Astrocyte (in vitro differentiated cells and primary cell): ENCODE data around the gene TSPYL1. TPM values are rescaled to one million over a fixed set of nuclear protein-coding genes. Genes with fewer than 3 reads are reported as not detected.

Source experiments
- DNase-seq: peaks from one replicate; pipeline ENCODE4 v3.0.0-alpha.2; 2010; ENCODE audit warnings: low read depth
- FAIRE-seq: peaks from 2 replicates; lab custom pipeline; 2011; peaks lifted over from hg19 to GRCh38; lab: Jason Lieb, UNC
- H2AFZ ChIP-seq: 2 replicates; pipeline ENCODE4 v1.6.0; 2012; ENCODE audit warnings: low read depth, low read length, inconsistent platforms
- H3K27ac ChIP-seq: 2 replicates; pipeline ENCODE4 v1.5.1; 2011; ENCODE audit warnings: low read depth, low read length, inconsistent platforms
- H3K27me3 ChIP-seq: 2 replicates; pipeline ENCODE4 v1.6.0; 2011; ENCODE audit warnings: low read length, inconsistent platforms; ENCODE audit not compliant: insufficient read depth
- H3K36me3 ChIP-seq: 2 replicates; pipeline ENCODE4 v1.5.1; 2011; ENCODE audit warnings: low read length, inconsistent platforms; ENCODE audit not compliant: insufficient read depth
- H3K4me1 ChIP-seq: 2 replicates; pipeline ENCODE4 v1.5.1; 2011; ENCODE audit warnings: low read length, inconsistent platforms; ENCODE audit not compliant: insufficient read depth
- H3K4me2 ChIP-seq: 2 replicates; pipeline ENCODE4 v1.6.0; 2012; ENCODE audit warnings: low read length, inconsistent platforms
- H3K4me3 ChIP-seq: 2 replicates; pipeline ENCODE4 v1.5.1; 2011; ENCODE audit warnings: low read depth, mild to moderate bottlenecking, low read length, inconsistent platforms; ENCODE audit not compliant: insufficient read depth
- H3K79me2 ChIP-seq: 2 replicates; pipeline ENCODE4 v1.6.0; 2012; ENCODE audit warnings: mild to moderate bottlenecking, low read length, inconsistent platforms; ENCODE audit not compliant: insufficient read depth
- H3K9ac ChIP-seq: 2 replicates; pipeline ENCODE4 v1.6.0; 2012; ENCODE audit warnings: mild to moderate bottlenecking, low read length, inconsistent platforms
- H3K9me3 ChIP-seq: 2 replicates; pipeline ENCODE4 v1.5.1; 2012; ENCODE audit warnings: low read depth, mild to moderate bottlenecking, low read length, inconsistent platforms; ENCODE audit not compliant: insufficient read depth
- H4K20me1 ChIP-seq: 2 replicates; pipeline ENCODE4 v1.6.0; 2012; ENCODE audit warnings: low read length, inconsistent platforms; ENCODE audit not compliant: insufficient read depth
- H3K27ac Mint-ChIP-seq: one replicate; pipeline ENCODE4 v1.8.0; 2021; ENCODE audit warnings: mild to moderate bottlenecking, mixed read lengths; ENCODE audit not compliant: unreplicated experiment
- H3K27me3 Mint-ChIP-seq: one replicate; pipeline ENCODE4 v1.8.0; 2021; ENCODE audit warnings: low read depth, mixed read lengths; ENCODE audit not compliant: unreplicated experiment
- H3K36me3 Mint-ChIP-seq: one replicate; pipeline ENCODE4 v1.8.0; 2021; ENCODE audit warnings: low read depth, mixed read lengths; ENCODE audit not compliant: unreplicated experiment
- H3K4me1 Mint-ChIP-seq: one replicate; pipeline ENCODE4 v1.8.0; 2021; ENCODE audit warnings: low read depth, mixed read lengths; ENCODE audit not compliant: unreplicated experiment
- H3K4me3 Mint-ChIP-seq: one replicate; pipeline ENCODE4 v1.8.0; 2021; ENCODE audit warnings: mild to moderate bottlenecking, moderate library complexity, mixed read lengths; ENCODE audit not compliant: unreplicated experiment
- H3K9me3 Mint-ChIP-seq: one replicate; pipeline ENCODE4 v1.8.0; 2021; ENCODE audit warnings: mild to moderate bottlenecking, mixed read lengths; ENCODE audit not compliant: unreplicated experiment
- CTCF ChIP-seq: IDR thresholded peaks from 2 replicates; pipeline ENCODE4 v1.5.1; 2011; ENCODE audit warnings: low read depth, mild to moderate bottlenecking, inconsistent platforms, low read length, moderate library complexity; ENCODE audit not compliant: insufficient read depth
- EZH2 ChIP-seq: IDR thresholded peaks from 2 replicates; pipeline ENCODE4 v1.6.1; 2012; ENCODE audit warnings: mild to moderate bottlenecking, low read length, inconsistent platforms; ENCODE audit not compliant: insufficient read depth
- total RNA-seq: library from RNA; stranded (reverse); gene quantifications from 2 replicates; pipeline ENCODE4 v1.2.1, GENCODE V29; 2021

TSPYL1 gene
- total RNA-seq, 1 donor from 2014 or later, result 91.7 TPM

- no peaks in the 10 kb centered on the region for H3K27me3 Mint-ChIP-seq
- TF ChIP-seq CTCF, result no peak
- no peak for TF ChIP-seq EZH2
- H3K4me1 ChIP-seq, result no peaks in the 10 kb centered on the region
- H3K9me3 Mint-ChIP-seq, result peaks cover 4% of the 10 kb centered on the region
- H3K79me2 ChIP-seq, result no peaks in the 10 kb centered on the region
- H3K27me3 ChIP-seq, result no peaks in the 10 kb centered on the region
- no peak overlapping the region for H3K9ac ChIP-seq
- H3K36me3 ChIP-seq, result no peaks in the 10 kb centered on the region
- no peak overlapping the region for H3K4me3 Mint-ChIP-seq
- H3K4me1 Mint-ChIP-seq, result no peaks in the 10 kb centered on the region
- H3K4me2 ChIP-seq, result no peak overlapping the region
- no peak overlapping the region for H3K27ac ChIP-seq
- no peak overlapping the region for H3K27ac Mint-ChIP-seq
- H4K20me1 ChIP-seq, result no peaks in the 10 kb centered on the region
- no peak overlapping the region for H3K4me3 ChIP-seq
- no peaks in the 10 kb centered on the region for H3K9me3 ChIP-seq
- FAIRE-seq (no peak), DNase-seq (no peak)
- H2AFZ ChIP-seq, result no peak overlapping the region
- peaks cover 2% of the 10 kb centered on the region for H3K36me3 Mint-ChIP-seq
These were observed 21.4 kb upstream of the TSPYL1 start for GRCh38 chr6:116301104-116301503.

GRCh38 chr6:116300566-116300965, 20.8 kb upstream of the TSPYL1 start:
- Histone ChIP-seq H3K9me3 (no peaks in the 10 kb centered on the region), H3K4me1 (no peaks in the 10 kb centered on the region), H3K9ac (no peak overlapping the region), H2AFZ (no peak overlapping the region), H4K20me1 (no peaks in the 10 kb centered on the region), H3K4me3 (no peak overlapping the region), H3K36me3 (no peaks in the 10 kb centered on the region), H3K4me2 (no peak overlapping the region), H3K79me2 (no peaks in the 10 kb centered on the region), H3K27ac (no peak overlapping the region), H3K27me3 (no peaks in the 10 kb centered on the region)
- no peak for FAIRE-seq
- Mint-ChIP-seq H3K4me3 (no peak overlapping the region), H3K36me3 (peaks cover 2% of the 10 kb centered on the region), H3K27ac (no peak overlapping the region), H3K27me3 (no peaks in the 10 kb centered on the region), H3K4me1 (no peaks in the 10 kb centered on the region), H3K9me3 (peaks cover 4% of the 10 kb centered on the region)
- DNase-seq, result no peak
- TF ChIP-seq EZH2 (no peak), CTCF (no peak)

GRCh38 chr6:116298973-116299372, 19.2 kb upstream of the TSPYL1 start:
- peaks cover 2% of the 10 kb centered on the region for H3K36me3 Mint-ChIP-seq
- no peaks in the 10 kb centered on the region for H4K20me1 ChIP-seq
- peaks cover 4% of the 10 kb centered on the region for H3K9me3 Mint-ChIP-seq
- TF ChIP-seq CTCF (no peak), EZH2 (no peak)
- H2AFZ ChIP-seq, result no peak overlapping the region
- no peak overlapping the region for H3K4me3 Mint-ChIP-seq
- H3K9me3 ChIP-seq, result no peaks in the 10 kb centered on the region
- FAIRE-seq (no peak), DNase-seq (no peak)
- no peak overlapping the region for H3K27ac ChIP-seq
- no peaks in the 10 kb centered on the region for H3K79me2 ChIP-seq
- H3K4me1 Mint-ChIP-seq, result no peaks in the 10 kb centered on the region
- H3K9ac ChIP-seq, result no peak overlapping the region
- H3K4me2 ChIP-seq, result no peak overlapping the region
- no peaks in the 10 kb centered on the region for H3K36me3 ChIP-seq
- no peak overlapping the region for H3K4me3 ChIP-seq
- no peaks in the 10 kb centered on the region for H3K27me3 Mint-ChIP-seq
- no peaks in the 10 kb centered on the region for H3K4me1 ChIP-seq
- no peaks in the 10 kb centered on the region for H3K27me3 ChIP-seq
- H3K27ac Mint-ChIP-seq, result no peak overlapping the region
